Activated naive CD8-positive, alpha-beta T cell (primary cell): ENCODE measurements around the gene GAP43.

Source experiments
- H3K27ac Mint-ChIP-seq: one replicate; pipeline ENCODE4 v1.8.0; 2021; ENCODE audit warnings: mixed read lengths
- H3K27me3 Mint-ChIP-seq: one replicate; pipeline ENCODE4 v1.8.0; 2021; ENCODE audit warnings: mixed read lengths
- H3K36me3 Mint-ChIP-seq: one replicate; pipeline ENCODE4 v1.8.0; 2021; ENCODE audit warnings: mixed read lengths
- H3K4me1 Mint-ChIP-seq: one replicate; pipeline ENCODE4 v1.8.0; 2021; ENCODE audit warnings: low read depth, mixed read lengths
- H3K4me3 Mint-ChIP-seq: one replicate; pipeline ENCODE4 v1.8.0; 2021; ENCODE audit warnings: mild to moderate bottlenecking, mixed read lengths
- H3K9me3 Mint-ChIP-seq: one replicate; pipeline ENCODE4 v1.8.0; 2021; ENCODE audit warnings: low read depth, mixed read lengths

The GAP43 gene

GRCh38 chr3:115691964-115692363 lies 68.7 kb downstream of the GAP43 start:
- Mint-ChIP-seq H3K4me3 (no peak overlapping the region), H3K36me3 (no peaks in the 10 kb centered on the region), H3K4me1 (peaks cover 1% of the 10 kb centered on the region), H3K27me3 (peaks cover 3% of the 10 kb centered on the region), H3K9me3 (no peaks in the 10 kb centered on the region), H3K27ac (no peak overlapping the region)

- no peaks in the 10 kb centered on the region for H3K9me3 Mint-ChIP-seq
- H3K4me1 Mint-ChIP-seq, result peaks cover 1% of the 10 kb centered on the region
- H3K27me3 Mint-ChIP-seq, result peaks cover 3% of the 10 kb centered on the region
- H3K4me3 Mint-ChIP-seq, result no peak overlapping the region
- no peaks in the 10 kb centered on the region for H3K36me3 Mint-ChIP-seq
- H3K27ac Mint-ChIP-seq, result no peak overlapping the region
These were observed 69.7 kb downstream of the GAP43 start for GRCh38 chr3:115692887-115693524.

DNA sequence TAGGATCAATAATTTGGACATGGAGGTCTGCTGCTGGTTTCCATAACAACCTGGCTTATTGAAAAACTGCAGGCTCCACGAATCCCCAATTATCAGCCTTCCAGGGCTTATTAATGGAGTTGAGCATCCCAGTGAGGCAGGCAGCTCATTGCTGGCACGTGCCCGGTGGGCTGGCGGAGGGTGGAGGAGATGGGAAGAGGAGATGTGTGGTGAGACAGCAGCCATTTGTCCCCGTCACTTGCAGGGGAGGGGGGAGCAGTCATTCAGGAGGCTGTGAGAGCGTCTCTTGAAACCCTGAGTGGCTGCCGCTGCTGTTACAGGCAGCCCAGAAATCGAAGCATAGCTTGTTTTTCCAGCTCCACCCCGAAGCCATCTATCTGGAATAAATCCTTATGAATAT lies 70.6 kb downstream of the GAP43 start:
- Mint-ChIP-seq H3K4me3 (no peak overlapping the region), H3K4me1 (peaks cover 1% of the 10 kb centered on the region), H3K27ac (no peak overlapping the region), H3K36me3 (no peaks in the 10 kb centered on the region), H3K27me3 (peaks cover 2% of the 10 kb centered on the region), H3K9me3 (no peaks in the 10 kb centered on the region)

GRCh38 chr3:115695090-115695489 lies 71.8 kb downstream of the GAP43 start:
- Mint-ChIP-seq H3K27me3 (peaks cover 4% of the 10 kb centered on the region), H3K27ac (no peak overlapping the region), H3K4me3 (no peak overlapping the region), H3K9me3 (no peaks in the 10 kb centered on the region), H3K36me3 (no peaks in the 10 kb centered on the region), H3K4me1 (peaks cover 1% of the 10 kb centered on the region)

- H3K4me1 Mint-ChIP-seq, result peaks cover 1% of the 10 kb centered on the region
- H3K27ac Mint-ChIP-seq, result no peak overlapping the region
- peaks cover 4% of the 10 kb centered on the region for H3K27me3 Mint-ChIP-seq
- no peaks in the 10 kb centered on the region for H3K9me3 Mint-ChIP-seq
- no peaks in the 10 kb centered on the region for H3K36me3 Mint-ChIP-seq
- H3K4me3 Mint-ChIP-seq, result no peak overlapping the region
These were observed 74.1 kb downstream of the GAP43 start for GRCh38 chr3:115697263-115698053.

- Mint-ChIP-seq H3K4me1 (no peaks in the 10 kb centered on the region), H3K9me3 (no peaks in the 10 kb centered on the region), H3K36me3 (no peaks in the 10 kb centered on the region), H3K27ac (no peak overlapping the region), H3K4me3 (no peak overlapping the region), H3K27me3 (peaks cover 4% of the 10 kb centered on the region)
These were observed 75.7 kb downstream of the GAP43 start for GRCh38 chr3:115698851-115699591.

- H3K27ac Mint-ChIP-seq, result no peak overlapping the region
- peaks cover 4% of the 10 kb centered on the region for H3K27me3 Mint-ChIP-seq
- no peaks in the 10 kb centered on the region for H3K36me3 Mint-ChIP-seq
- H3K4me3 Mint-ChIP-seq, result no peak overlapping the region
- no peaks in the 10 kb centered on the region for H3K4me1 Mint-ChIP-seq
- no peaks in the 10 kb centered on the region for H3K9me3 Mint-ChIP-seq
These were observed 76.4 kb downstream of the GAP43 start for GRCh38 chr3:115699706-115700105.

- no peak overlapping the region for H3K4me3 Mint-ChIP-seq
- H3K4me1 Mint-ChIP-seq, result no peaks in the 10 kb centered on the region
- no peak overlapping the region for H3K27ac Mint-ChIP-seq
These were observed 79.3 kb downstream of the GAP43 start for GRCh38 chr3:115702598-115702997.

DNA sequence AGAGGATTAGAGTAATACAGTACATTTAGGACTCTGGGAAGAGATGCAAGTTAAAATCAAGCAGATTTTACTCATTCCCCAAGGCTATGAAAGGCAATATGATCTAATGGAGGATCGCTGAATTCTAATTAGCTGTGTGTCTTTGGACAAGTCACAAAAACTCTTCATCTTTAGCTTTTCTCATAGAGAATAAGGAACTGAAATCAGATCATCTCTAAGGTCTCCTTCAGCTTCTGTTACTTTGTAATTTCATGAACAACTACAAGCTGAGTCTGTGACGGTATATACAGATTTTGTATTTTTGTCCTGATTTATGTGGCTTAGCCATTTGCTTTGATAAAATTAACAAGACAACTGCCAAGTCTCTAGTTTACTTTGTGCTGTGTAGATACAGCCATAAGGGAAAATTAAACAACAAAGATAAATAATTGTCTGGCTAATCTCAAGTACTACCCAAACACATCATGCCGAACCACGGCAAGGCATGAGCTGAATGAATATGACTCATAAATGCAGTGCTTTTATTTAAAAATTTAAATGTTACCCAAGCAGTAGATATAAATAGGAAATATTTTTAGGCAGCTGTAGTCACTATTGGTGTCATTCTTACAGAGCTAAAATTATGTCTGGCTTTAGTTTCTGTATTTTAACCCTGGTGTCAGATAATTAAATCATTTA lies 81.5 kb downstream of the GAP43 start:
- no peaks in the 10 kb centered on the region for H3K9me3 Mint-ChIP-seq
- H3K4me3 Mint-ChIP-seq, result no peak overlapping the region
- H3K27me3 Mint-ChIP-seq, result peaks cover 4% of the 10 kb centered on the region
- no peak overlapping the region for H3K27ac Mint-ChIP-seq
- no peaks in the 10 kb centered on the region for H3K4me1 Mint-ChIP-seq
- H3K36me3 Mint-ChIP-seq, result no peaks in the 10 kb centered on the region

More at GRCh38 chr3:115702598-115702997, 79.3 kb downstream of the GAP43 start:
- no peaks in the 10 kb centered on the region for H3K9me3 Mint-ChIP-seq
- H3K27me3 Mint-ChIP-seq, result peaks cover 6% of the 10 kb centered on the region
- H3K36me3 Mint-ChIP-seq, result no peaks in the 10 kb centered on the region

DNA sequence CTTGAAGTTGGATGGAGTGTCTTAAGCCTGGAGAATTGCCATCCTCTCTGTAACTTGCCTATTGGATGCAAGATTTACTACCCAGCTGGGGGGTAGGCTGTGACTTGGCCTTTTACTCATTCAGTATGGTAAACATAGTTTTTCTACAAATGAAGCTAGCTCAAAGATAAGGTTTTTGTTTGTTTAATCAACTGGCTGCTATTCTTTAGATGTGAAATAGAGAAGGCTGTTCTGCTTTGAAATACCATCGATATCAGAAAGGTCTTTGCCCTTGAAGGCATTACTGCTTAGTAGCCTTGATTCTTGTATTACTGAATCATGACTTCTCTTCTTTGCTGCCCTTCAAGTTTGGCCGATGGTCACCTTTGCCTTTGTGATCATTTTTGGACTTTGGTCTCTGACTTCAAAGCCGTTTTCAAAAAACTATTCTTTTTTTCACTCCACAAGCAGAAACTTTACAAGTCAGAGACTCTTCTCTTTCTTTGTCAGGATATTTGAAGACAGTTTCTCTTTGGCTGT lies 83.1 kb downstream of the GAP43 start:
- peaks cover 7% of the 10 kb centered on the region for H3K27me3 Mint-ChIP-seq
- no peaks in the 10 kb centered on the region for H3K4me1 Mint-ChIP-seq
- no peak overlapping the region for H3K27ac Mint-ChIP-seq
- no peaks in the 10 kb centered on the region for H3K36me3 Mint-ChIP-seq
- H3K4me3 Mint-ChIP-seq, result no peak overlapping the region
- no peaks in the 10 kb centered on the region for H3K9me3 Mint-ChIP-seq

GRCh38 chr3:115708540-115708939 lies 85.2 kb downstream of the GAP43 start:
- Mint-ChIP-seq H3K27me3 (peaks cover 12% of the 10 kb centered on the region), H3K9me3 (no peaks in the 10 kb centered on the region), H3K4me1 (no peaks in the 10 kb centered on the region), H3K27ac (no peak overlapping the region), H3K4me3 (no peak overlapping the region), H3K36me3 (no peaks in the 10 kb centered on the region)

DNA sequence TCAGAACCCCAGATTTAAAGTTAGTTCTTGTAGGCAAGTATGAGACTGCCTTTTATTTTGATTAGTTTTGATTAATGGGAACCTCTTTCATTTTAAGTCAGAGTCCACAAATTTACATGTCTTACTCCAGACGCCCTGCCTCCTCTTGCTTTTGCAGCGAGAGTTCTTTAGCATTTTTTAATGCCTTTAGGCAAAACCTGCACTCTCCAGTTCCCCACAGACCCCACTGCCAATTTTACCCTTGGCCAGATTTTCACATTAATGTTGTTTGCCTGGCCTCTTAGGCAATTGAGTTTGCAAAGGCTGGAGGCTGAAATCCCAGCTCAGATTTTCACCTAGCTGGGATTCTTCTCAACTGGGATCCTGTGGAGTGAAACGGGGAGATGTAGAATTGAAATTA lies 85.8 kb downstream of the GAP43 start:
- H3K27ac Mint-ChIP-seq, result no peak overlapping the region
- H3K27me3 Mint-ChIP-seq, result peaks cover 13% of the 10 kb centered on the region
- H3K4me3 Mint-ChIP-seq, result no peak overlapping the region
- H3K9me3 Mint-ChIP-seq, result no peaks in the 10 kb centered on the region
- no peaks in the 10 kb centered on the region for H3K4me1 Mint-ChIP-seq
- H3K36me3 Mint-ChIP-seq, result no peaks in the 10 kb centered on the region

- H3K36me3 Mint-ChIP-seq, result no peaks in the 10 kb centered on the region
- H3K9me3 Mint-ChIP-seq, result no peaks in the 10 kb centered on the region
- H3K4me1 Mint-ChIP-seq, result no peaks in the 10 kb centered on the region
- peaks cover 15% of the 10 kb centered on the region for H3K27me3 Mint-ChIP-seq
- H3K4me3 Mint-ChIP-seq, result no peak overlapping the region
- no peak overlapping the region for H3K27ac Mint-ChIP-seq
These were observed 86.6 kb downstream of the GAP43 start for GRCh38 chr3:115709931-115710330.

DNA sequence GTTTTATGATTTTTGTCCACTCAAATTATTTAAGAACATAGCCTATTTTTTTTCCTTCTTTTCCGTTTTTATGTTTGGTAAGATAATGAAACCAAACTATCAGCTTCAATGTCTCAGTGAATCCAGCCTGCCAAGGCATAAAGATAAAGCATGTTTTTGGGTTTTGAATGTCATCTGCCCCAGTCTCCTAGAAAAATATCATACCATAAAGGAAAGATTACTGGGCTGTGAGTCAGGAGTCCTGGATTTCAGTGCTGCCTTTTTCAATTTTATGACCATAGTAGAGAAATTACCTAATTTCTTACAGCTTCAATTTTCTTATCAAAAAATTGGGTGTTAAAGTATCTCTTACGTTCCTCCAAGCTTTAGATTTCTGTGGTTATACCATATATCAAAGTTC lies 87.5 kb downstream of the GAP43 start:
- H3K27ac Mint-ChIP-seq, result no peak overlapping the region
- H3K36me3 Mint-ChIP-seq, result no peaks in the 10 kb centered on the region
- H3K9me3 Mint-ChIP-seq, result no peaks in the 10 kb centered on the region
- peaks cover 14% of the 10 kb centered on the region for H3K27me3 Mint-ChIP-seq
- no peaks in the 10 kb centered on the region for H3K4me1 Mint-ChIP-seq
- H3K4me3 Mint-ChIP-seq, result no peak overlapping the region

DNA sequence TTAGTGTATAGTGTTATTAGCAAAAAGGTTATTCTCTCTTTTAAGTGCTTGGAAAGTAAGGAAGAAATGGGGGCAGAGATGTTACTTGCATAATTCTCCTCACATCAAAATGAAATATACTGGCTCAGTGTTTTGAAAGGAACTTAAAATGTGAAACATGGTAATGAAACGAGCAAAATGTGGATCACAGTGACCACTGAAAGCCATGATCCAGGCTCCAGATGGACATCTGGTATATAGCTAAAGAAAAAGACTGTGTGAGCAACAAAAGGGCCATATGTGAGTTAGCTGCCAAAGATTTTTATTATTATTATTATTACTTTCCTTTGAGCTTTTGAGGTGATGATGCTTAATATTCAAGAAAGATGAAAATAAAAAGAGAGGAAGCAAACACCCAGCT lies 89.6 kb downstream of the GAP43 start:
- no peaks in the 10 kb centered on the region for H3K9me3 Mint-ChIP-seq
- H3K27me3 Mint-ChIP-seq, result peaks cover 16% of the 10 kb centered on the region
- H3K36me3 Mint-ChIP-seq, result no peaks in the 10 kb centered on the region
- no peaks in the 10 kb centered on the region for H3K4me1 Mint-ChIP-seq
- H3K27ac Mint-ChIP-seq, result no peak overlapping the region
- no peak overlapping the region for H3K4me3 Mint-ChIP-seq
